ENCODE results near the gene HSD11B1. TPM values are rescaled to one million over a fixed set of nuclear protein-coding genes. Genes with fewer than 3 reads are reported as not detected.
A peak's percentile ranks its signal among the peaks of the same experiment; 100 is the strongest.

Gene HSD11B1
- total RNA-seq, 1 experiment from 2014 or later, result not detected

DNA sequence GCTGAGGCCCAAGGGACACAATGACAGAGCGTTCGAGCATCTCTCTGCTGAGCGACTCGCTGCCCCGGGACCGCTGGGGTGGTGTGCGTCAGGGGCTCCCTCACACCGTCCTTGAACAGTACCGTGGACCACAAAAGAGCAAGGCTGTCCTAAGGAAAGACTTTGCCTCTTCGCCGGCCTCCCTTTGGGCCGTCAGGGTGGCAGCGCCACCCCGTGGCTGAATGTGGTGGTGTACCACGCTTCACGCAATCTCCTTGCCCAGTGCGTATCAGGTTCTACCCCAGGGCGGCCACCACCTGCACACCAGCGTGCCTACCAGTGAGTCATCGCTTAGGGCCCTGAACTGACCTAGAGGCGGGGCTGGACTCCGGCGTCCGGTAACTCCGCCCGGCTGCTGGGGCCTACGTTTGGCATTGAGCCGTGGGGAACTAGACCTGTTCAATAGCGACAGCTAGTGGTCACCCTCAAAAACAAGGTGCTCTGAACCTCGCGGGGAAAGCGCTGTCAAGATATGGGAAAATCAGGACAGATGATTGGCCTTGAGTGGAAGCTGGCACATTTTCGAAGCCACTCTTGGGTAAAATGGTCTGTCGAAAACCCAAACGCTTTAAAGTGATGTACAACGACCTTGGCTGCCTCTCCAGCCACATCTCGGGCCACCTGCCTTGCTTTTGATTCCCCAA is 43.1 kb downstream of the HSD11B1 start:
- peaks cover 2% of the 10 kb centered on the region for H3K27me3 ChIP-seq (ENCODE audit: control insufficient read depth, insufficient read depth, low read length)
- peak; percentile 94 for DNase-seq
- no peaks in the 10 kb centered on the region for H3K36me3 ChIP-seq (replicated peaks; ENCODE audit: control insufficient read depth, insufficient read depth, low read length)
- H3K4me3 ChIP-seq (ENCODE audit: insufficient read depth, low read depth, low read length), result peak overlapping the region; percentile 14; the same call in 1 of the 2 replicates

DNA sequence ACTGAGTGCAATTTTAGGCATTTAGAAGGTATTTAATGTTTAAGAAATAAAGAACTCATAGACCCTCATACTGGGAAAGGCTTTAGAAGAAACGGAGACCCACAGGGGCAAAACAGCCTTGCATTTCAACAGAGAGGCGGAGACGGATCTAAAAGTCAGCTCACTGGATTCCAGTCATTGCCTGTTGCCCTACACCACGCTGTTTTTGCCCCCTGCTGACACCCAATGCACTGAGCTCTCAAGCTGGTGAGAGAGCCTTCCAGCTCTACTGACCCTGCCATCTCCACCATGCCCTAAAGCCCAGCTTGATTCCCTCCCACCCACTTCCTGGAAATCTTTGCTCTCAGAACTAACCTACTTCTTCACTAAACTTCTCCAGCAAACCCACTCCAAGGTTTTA is 44.0 kb downstream of the HSD11B1 start:
- Histone ChIP-seq H3K36me3 (replicated peaks; ENCODE audit: control insufficient read depth, insufficient read depth, low read length) (no peaks in the 10 kb centered on the region), H3K27me3 (ENCODE audit: control insufficient read depth, insufficient read depth, low read length) (no peaks in the 10 kb centered on the region; the same call in none of the 2 replicates), H3K4me3 (ENCODE audit: insufficient read depth, low read depth, low read length) (no peak overlapping the region)
- DNase-seq, result peak; percentile 37

DNA sequence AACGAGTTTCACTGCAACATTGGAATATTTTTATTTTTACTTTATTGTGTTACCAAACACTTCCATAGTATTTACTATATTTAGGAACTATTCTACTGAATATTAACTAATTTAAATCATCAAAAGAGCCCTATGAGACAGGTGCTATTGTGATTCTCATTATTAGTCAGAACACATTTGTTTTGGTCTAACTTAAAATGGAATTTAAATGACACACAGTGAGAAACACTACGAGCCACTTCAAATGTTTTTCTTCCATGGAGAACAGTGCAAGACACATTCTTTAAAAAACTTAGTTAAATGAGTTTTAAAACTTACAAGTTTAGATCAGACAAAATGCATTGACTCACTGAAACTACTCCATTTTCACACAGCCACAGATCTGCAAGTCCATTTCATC is 44.6 kb downstream of the HSD11B1 start:
- DNase-seq, result no peak
- Histone ChIP-seq H3K36me3 (replicated peaks; ENCODE audit: control insufficient read depth, insufficient read depth, low read length) (no peaks in the 10 kb centered on the region), H3K27me3 (ENCODE audit: control insufficient read depth, insufficient read depth, low read length) (no peaks in the 10 kb centered on the region; the same call in none of the 2 replicates), H3K4me3 (ENCODE audit: insufficient read depth, low read depth, low read length) (no peak overlapping the region)

DNA sequence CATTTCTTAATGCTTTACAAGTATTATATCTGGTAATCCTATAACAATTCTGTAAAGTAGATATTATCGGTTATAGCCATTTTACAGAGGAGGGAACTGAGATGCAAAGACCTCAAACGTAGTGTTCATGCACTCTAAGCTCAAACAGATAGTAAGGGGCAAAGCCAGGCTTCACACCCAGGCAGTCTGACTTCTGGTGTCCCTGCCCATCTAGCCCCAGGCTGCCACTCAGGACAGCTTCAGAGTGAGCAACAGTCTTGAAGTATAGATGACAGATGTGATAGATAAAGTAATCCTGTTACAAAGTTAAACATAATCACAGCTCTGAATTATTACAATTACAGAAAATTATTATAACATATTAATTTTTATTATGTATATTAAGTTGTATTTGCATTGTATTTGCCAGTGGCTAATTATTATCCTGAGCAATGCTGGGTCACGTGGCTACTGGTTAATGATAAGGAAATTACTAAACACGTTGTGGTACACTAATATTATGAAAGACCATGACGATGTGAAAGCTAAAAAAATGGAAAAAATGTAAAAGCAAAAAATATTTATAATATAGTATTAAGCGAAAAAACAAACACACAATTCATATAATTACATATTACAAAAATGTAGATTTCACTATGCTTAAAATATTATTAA is 45.2 kb downstream of the HSD11B1 start:
- H3K4me3 ChIP-seq (ENCODE audit: insufficient read depth, low read depth, low read length), result no peak overlapping the region
- H3K36me3 ChIP-seq (replicated peaks; ENCODE audit: control insufficient read depth, insufficient read depth, low read length), result no peaks in the 10 kb centered on the region
- no peaks in the 10 kb centered on the region; the same call in none of the 2 replicates for H3K27me3 ChIP-seq (ENCODE audit: control insufficient read depth, insufficient read depth, low read length)
- no peak for DNase-seq

DNA sequence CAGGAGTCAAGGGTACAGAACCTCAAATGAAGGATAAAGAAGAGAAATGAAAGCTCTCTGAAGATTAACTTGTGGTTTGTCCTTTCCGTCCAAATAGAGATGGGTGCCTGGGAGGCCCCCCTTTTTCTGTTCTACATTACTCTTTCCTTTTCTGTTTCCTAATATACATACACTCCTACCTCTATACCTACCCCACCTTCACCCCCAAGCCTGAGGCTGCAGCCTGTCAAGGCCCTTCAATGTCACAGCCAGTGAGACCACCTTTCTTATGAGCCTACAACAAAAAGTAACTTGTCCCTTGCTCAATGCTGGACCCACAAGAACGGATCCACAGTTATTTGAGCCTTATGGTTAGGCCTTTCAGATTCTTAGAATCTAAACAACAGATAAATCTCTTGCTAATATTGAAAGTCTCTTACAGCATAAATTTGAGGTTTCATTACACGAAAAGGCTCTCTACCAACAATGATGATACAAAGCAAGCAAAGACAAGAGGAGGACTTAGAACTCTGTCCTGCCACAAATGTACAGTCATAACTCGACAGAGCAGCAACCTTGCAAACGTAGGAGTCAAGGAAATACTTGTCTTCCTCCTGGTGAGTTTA is 47.1 kb downstream of the HSD11B1 start:
- Histone ChIP-seq H3K4me3 (ENCODE audit: insufficient read depth, low read depth, low read length) (no peak overlapping the region), H3K27me3 (ENCODE audit: control insufficient read depth, insufficient read depth, low read length) (no peaks in the 10 kb centered on the region; the same call in none of the 2 replicates), H3K36me3 (replicated peaks; ENCODE audit: control insufficient read depth, insufficient read depth, low read length) (no peaks in the 10 kb centered on the region)
- no peak for DNase-seq

DNA sequence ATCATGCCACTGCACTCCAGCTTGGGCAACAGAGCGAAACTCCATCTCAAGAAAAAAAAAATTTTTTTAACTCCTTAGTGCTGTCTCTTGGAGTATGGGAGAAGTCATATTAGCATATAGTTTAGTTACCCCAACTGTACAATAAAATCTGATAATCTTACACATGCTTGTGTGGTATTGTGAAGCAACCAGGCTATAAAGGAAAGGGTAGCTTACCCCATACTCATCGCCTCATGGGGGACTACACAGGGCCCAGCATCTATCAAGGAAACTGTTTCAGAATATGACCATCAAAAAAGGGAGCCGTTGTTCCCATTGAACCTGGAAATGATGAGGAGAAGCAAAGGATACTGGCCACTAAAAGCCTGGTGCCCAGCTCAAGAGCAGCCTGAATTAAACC is 48.2 kb downstream of the HSD11B1 start:
- Histone ChIP-seq H3K27me3 (ENCODE audit: control insufficient read depth, insufficient read depth, low read length) (peaks cover 5% of the 10 kb centered on the region), H3K36me3 (replicated peaks; ENCODE audit: control insufficient read depth, insufficient read depth, low read length) (no peaks in the 10 kb centered on the region), H3K4me3 (ENCODE audit: insufficient read depth, low read depth, low read length) (no peak overlapping the region)
- DNase-seq, result no peak

DNA sequence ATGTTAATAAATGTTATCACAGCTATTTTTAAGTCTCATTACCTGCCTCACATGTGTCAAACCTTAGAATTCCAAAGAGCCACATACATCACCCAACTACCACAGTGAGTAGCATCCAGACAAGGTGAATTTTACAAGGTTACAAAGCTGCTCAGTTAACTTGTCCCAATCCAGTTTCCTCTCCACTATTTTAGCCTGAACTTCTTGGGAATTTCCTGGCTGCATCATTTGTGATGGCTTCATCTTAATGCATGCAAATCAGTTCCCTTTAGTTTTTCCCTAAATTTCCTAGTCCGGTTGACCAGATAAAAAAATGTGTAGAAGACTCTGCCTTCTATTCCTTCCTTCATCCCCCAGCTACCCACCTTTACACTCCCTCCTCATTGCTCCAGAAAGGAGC is 50.6 kb downstream of the HSD11B1 start:
- no peak for DNase-seq
- H3K36me3 ChIP-seq (replicated peaks; ENCODE audit: control insufficient read depth, insufficient read depth, low read length), result no peaks in the 10 kb centered on the region
- H3K27me3 ChIP-seq (ENCODE audit: control insufficient read depth, insufficient read depth, low read length), result peaks cover 5% of the 10 kb centered on the region; the same call in 1 of the 2 replicates
- H3K4me3 ChIP-seq (ENCODE audit: insufficient read depth, low read depth, low read length), result no peak overlapping the region

DNA sequence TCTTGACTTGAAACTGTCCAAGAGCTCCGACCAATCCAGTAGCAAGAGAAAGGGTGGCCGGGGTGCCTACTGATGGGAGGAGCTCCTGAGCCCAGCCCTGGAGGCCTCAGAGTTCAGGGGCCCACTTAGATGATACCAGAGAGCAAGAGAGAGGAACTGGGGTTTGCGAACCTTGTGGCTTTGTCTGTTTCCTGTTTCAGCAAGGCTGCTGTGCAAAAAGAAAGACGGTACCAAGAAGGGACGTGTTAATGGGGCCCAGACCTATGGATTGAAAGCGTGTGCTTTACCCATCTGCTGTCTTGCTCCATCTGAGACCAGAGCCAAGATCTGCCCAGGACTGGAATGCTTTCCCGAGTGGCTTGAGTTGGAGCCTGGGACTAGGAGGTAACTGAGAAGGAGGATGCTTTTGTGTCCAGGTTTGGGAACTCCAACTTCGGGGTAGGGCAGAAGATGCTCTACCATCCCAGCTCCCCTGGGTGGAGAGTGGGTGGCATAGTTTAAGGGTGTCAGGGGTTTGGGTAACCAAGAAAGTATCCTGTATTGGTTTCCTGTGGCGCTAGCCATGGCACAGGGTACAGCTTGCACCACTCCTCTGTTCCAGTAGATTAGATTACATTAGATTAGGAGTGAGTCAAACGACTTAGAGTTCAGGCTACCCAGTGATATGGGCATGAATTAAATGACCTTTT is 51.4 kb downstream of the HSD11B1 start, which contains the start of gene TRAF3IP3:
Gene TRAF3IP3 (plus strand): TSS at position 128 of the 689 bp plus-strand sequence. CDS start 3,987 bp downstream, outside the sequence.
- Histone ChIP-seq H3K36me3 (replicated peaks; ENCODE audit: control insufficient read depth, insufficient read depth, low read length) (no peaks in the 10 kb centered on the region), H3K4me3 (ENCODE audit: insufficient read depth, low read depth, low read length) (no peak within 1 kb of the TSS), H3K27me3 (ENCODE audit: control insufficient read depth, insufficient read depth, low read length) (peaks cover 5% of the 10 kb centered on the region; the same call in 1 of the 2 replicates)
- no peak for DNase-seq

DNA sequence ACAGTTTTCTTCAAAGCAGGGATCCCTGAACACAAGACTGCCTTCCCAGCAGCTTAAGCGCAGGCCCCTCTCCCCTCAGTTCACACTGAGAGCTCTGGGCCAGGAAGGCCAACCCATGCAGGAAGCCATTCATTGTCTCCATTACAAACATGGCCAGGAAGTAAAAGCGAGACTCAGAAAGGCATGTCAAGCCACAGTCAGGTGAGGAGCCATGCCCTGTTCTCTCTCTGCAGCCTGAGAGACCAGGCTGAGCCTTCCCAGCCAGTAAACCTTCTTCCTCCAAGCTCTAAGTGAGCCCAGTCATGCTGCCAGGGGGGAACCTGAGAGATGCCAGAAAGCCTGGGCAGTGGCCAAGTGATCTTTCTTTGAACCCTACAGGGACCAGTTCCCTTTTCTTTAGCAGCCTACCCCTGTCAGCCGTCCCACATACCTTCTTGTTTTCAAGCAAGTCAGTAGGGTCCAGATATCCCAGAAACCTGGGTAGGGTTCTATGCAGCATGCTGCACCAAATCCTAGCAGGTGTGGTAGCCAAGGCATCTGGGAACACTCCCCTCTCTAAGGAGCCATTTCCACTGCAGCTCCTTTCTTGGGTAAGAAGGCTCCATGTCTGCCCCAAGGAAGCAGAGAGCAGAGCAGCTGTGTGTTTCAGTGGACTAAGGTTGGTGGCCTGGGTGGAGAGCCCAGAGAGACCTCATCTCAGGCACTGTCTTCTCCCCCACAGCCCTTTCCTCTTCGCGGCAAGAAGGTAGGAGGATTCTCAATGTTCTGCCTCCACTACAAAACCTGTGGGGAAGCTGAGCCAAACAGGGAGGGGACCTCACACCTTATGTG is 52.2 kb downstream of the HSD11B1 start:
- H3K27me3 ChIP-seq (ENCODE audit: control insufficient read depth, insufficient read depth, low read length), result peaks cover 5% of the 10 kb centered on the region; the same call in 1 of the 2 replicates
- DNase-seq, result no peak
- no peak overlapping the region for H3K4me3 ChIP-seq (ENCODE audit: insufficient read depth, low read depth, low read length)
- H3K36me3 ChIP-seq (replicated peaks; ENCODE audit: control insufficient read depth, insufficient read depth, low read length), result no peaks in the 10 kb centered on the region

DNA sequence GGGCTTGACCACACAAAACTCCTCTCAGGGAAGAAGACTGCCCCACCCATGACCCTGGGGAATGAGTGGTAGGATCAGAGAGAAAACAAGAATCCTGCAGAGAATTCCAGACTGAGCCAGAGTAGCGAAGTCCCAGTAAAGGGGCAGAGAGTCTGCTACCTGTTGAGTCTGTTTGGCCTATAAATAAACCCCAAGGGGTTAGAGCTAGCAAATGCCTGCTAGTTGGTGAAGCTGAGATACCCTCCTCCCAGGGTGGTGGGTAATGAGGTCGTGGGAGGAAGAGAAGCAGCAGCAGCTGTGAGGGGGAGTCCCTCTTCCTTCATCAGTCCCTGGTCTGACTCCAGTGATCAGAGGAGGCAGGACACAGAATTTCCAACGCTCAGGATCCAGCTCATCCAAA is 53.8 kb downstream of the HSD11B1 start:
- H3K36me3 ChIP-seq (replicated peaks; ENCODE audit: control insufficient read depth, insufficient read depth, low read length), result no peaks in the 10 kb centered on the region

DNA sequence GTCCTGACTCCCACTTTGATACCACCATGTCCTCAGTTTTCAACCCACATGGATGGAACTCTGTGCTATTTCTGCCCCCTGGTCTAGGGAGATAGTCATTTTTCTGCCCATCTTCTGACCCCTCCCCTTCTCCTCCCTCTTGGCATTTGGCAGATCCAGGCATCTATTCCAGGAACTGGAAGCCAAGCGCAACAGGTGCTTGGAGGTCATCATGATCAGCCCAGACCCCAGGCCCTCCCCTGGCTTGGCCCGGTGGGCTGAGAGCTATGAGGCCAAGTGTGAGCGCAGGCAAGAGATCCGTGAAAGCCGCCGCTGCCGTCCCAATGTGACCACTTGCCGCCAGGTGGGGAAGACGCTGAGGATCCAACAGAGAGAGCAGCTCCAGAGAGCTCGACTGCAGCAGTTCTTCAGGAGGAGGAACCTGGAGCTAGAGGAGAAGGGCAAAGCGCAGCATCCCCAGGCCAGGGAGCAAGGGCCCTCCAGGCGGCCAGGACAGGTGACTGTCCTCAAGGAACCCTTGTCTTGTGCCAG is 55.2 kb downstream of the HSD11B1 start:
- Histone ChIP-seq H3K4me3 (ENCODE audit: insufficient read depth, low read depth, low read length) (no peak overlapping the region), H3K36me3 (replicated peaks; ENCODE audit: control insufficient read depth, insufficient read depth, low read length) (no peaks in the 10 kb centered on the region), H3K27me3 (ENCODE audit: control insufficient read depth, insufficient read depth, low read length) (peaks cover 5% of the 10 kb centered on the region; the same call in 1 of the 2 replicates)
- DNase-seq, result no peak

More for the DNA sequence above, 53.8 kb downstream of the HSD11B1 start:
- no peak overlapping the region for H3K4me3 ChIP-seq (ENCODE audit: insufficient read depth, low read depth, low read length)
- DNase-seq, result no peak
- peaks cover 5% of the 10 kb centered on the region; the same call in 1 of the 2 replicates for H3K27me3 ChIP-seq (ENCODE audit: control insufficient read depth, insufficient read depth, low read length)

DNA sequence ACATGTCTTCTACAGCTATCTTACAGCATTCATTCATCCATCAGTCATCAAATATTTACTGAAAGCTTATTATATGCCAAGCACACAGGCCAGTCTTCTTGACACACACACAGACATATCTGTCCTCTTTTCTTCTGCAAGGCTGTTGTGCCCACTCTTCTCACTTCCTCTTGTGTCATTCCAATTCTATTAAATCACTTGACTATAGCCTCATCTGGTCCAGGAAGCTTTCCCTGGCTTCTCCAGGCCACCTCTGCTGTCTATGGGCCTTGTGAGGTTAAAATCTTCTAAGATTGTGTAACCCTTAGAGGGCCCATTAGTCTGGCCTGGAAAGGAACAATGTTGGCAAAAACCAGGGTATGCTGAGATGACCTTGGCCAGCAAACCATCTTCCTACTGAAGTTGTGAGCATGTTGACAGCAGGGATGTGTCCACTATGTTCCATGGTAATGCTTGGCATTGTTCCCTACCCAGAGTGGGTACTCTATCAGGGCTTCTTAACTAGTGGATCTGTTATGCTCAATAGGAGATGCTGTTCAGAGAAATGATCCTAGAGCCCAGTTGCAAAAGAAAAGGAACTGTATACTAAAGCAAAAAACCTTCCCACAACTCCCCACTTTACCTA is 56.5 kb downstream of the HSD11B1 start:
- DNase-seq, result no peak
- Histone ChIP-seq H3K4me3 (ENCODE audit: insufficient read depth, low read depth, low read length) (no peak overlapping the region), H3K36me3 (replicated peaks; ENCODE audit: control insufficient read depth, insufficient read depth, low read length) (no peaks in the 10 kb centered on the region), H3K27me3 (ENCODE audit: control insufficient read depth, insufficient read depth, low read length) (peaks cover 5% of the 10 kb centered on the region; the same call in 1 of the 2 replicates)

DNA sequence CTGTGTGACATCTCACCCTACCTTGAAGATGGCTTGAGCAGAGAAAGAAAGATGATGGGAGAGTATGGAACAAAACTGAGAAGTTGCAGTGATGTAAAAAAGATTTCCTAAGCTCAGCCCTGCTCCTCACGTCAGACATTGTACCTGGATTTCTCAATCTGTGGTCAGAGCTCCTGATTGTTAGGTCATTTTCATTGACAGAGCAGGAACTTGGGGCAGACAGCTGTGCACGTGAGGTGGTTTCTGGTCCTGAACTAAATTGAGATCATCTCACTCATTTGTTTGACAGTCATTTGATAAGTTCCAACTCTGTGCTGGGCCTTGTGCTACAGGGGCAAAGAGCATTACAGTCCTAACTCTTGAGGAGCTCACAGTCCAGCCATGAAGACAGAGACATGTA is 61.4 kb downstream of the HSD11B1 start:
- Histone ChIP-seq H3K27me3 (ENCODE audit: control insufficient read depth, insufficient read depth, low read length) (no peaks in the 10 kb centered on the region; the same call in 1 of the 2 replicates), H3K36me3 (replicated peaks; ENCODE audit: control insufficient read depth, insufficient read depth, low read length) (no peaks in the 10 kb centered on the region)
- DNase-seq, result no peak

More for the DNA sequence above, 61.4 kb downstream of the HSD11B1 start:
- H3K4me3 ChIP-seq (ENCODE audit: insufficient read depth, low read depth, low read length), result no peak overlapping the region
